GM10266 (cell line): ENCODE data around the gene SOAT2.

Source experiments
- DNase-seq: peaks from one replicate; pipeline ENCODE4 v3.0.0; 2012; ENCODE audit errors: extremely low spot score
- CTCF ChIP-seq: IDR thresholded peaks from 2 replicates; pipeline ENCODE4 v1.5.1; 2012; ENCODE audit warnings: mild to moderate bottlenecking, low read depth; ENCODE audit not compliant: control insufficient read depth, insufficient read depth; ENCODE audit errors: missing control alignments

Gene SOAT2

GRCh38 chr12:53172352-53172751 lies 69.1 kb downstream of the SOAT2 start:
- no peak for TF ChIP-seq CTCF
- DNase-seq = no peak

GRCh38 chr12:53173085-53173715 lies 69.9 kb downstream of the SOAT2 start:
- DNase-seq = no peak
- no peak for TF ChIP-seq CTCF
